ENCODE data around the gene MCEE.
"Not testable (repeated sequence)": the region's sequence is repeated elsewhere in the genome, so short reads cannot be mapped to it uniquely, and the experiment has no call there.

Gene MCEE

GRCh38 chr2:71113843-71114242 is 16.2 kb downstream of the MCEE start:
- no peaks in the 10 kb centered on the region; the same call in 1 of the 2 replicates for H3K36me3 ChIP-seq (ENCODE audit: insufficient read depth, low read length)
- H3K9me3 ChIP-seq (ENCODE audit: control insufficient read depth, insufficient read depth, low read length), result no peaks in the 10 kb centered on the region

DNA sequence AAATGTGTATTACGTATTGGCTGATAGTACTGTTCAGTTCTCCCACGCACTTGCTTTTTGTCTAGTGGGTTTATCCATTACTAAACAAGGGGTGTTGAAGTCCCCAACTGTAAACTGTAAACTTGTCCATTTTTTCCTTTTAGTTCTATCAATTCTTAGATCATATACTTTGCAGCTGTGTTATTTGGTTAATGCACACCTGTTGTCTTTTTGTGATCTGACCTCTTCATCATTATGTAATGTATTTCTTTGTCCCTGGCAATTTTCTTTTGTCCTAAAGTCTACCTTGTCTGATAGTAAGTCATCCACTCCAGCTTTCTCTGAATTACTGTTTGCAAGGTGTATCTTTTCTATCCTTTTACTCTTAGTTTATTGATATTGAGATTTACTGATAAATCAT is 21.9 kb downstream of the MCEE start:
- Histone ChIP-seq H3K9ac (ENCODE audit: low read depth, low read length) (no peak overlapping the region), H3K9me3 (ENCODE audit: control insufficient read depth, insufficient read depth, low read length) (no peaks in the 10 kb centered on the region; the same call in 1 of the 2 replicates), H3K36me3 (ENCODE audit: insufficient read depth, low read length) (no peaks in the 10 kb centered on the region), H3K4me1 (ENCODE audit: insufficient read depth, low read length) (no peaks in the 10 kb centered on the region)

More at GRCh38 chr2:71113843-71114242, 16.2 kb downstream of the MCEE start:
- Histone ChIP-seq H3K9ac (ENCODE audit: low read depth, low read length) (no peak overlapping the region), H3K4me1 (ENCODE audit: insufficient read depth, low read length) (no peaks in the 10 kb centered on the region)

DNA sequence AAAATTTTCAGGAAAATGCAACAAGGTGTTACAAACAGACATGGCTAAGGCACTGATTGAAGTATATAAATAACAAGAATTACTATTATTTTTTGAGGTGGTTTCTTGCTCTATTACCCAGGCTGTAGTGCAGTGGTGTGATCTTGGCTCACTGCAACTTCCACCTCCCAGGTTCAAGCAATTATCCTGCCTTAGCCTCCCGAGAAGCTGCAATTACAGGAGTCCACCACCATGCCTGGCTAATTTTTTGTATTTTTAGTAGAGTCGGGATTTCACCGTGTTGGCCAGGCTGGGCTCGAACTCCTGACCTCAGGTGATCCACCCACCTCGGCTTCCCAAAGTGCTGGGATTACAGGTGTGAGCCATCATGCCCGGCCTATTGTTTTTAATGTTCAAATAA is 23.6 kb downstream of the MCEE start:
- not testable (repeated sequence) for H3K9ac ChIP-seq (ENCODE audit: low read depth, low read length); H3K9me3 ChIP-seq (ENCODE audit: control insufficient read depth, insufficient read depth, low read length); H3K4me1 ChIP-seq (ENCODE audit: insufficient read depth, low read length); H3K36me3 ChIP-seq (ENCODE audit: insufficient read depth, low read length)

DNA sequence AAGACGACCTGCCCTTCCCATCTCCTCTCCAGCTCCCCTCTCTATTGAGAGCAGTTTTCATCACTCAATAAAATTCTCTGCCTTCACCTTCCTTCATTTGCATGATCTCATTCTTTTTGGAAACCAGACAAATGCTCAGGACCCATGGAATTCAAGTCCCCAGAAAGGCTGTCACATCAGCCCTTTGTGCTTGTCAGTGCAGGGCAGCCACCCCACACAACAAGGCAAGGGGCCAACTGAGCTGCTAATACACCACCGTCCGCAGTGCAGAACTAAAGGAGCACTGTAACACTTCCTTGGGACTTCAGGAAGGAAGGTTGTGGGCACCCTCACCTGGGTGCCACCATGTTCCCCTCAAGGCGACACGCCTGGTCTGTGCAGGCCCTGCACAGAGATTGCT is 26.2 kb downstream of the MCEE start:
- Histone ChIP-seq H3K9ac (ENCODE audit: low read depth, low read length) (no peak overlapping the region), H3K4me1 (ENCODE audit: insufficient read depth, low read length) (no peaks in the 10 kb centered on the region), H3K9me3 (ENCODE audit: control insufficient read depth, insufficient read depth, low read length) (no peaks in the 10 kb centered on the region; the same call in 1 of the 2 replicates), H3K36me3 (ENCODE audit: insufficient read depth, low read length) (no peaks in the 10 kb centered on the region)

GRCh38 chr2:71102981-71103681 is 26.9 kb downstream of the MCEE start:
- Histone ChIP-seq H3K36me3 (ENCODE audit: insufficient read depth, low read length) (no peaks in the 10 kb centered on the region), H3K9ac (ENCODE audit: low read depth, low read length) (no peak overlapping the region), H3K9me3 (ENCODE audit: control insufficient read depth, insufficient read depth, low read length) (no peaks in the 10 kb centered on the region; the same call in 1 of the 2 replicates), H3K4me1 (ENCODE audit: insufficient read depth, low read length) (no peaks in the 10 kb centered on the region)

- Histone ChIP-seq H3K4me1 (ENCODE audit: insufficient read depth, low read length) (no peaks in the 10 kb centered on the region), H3K9ac (ENCODE audit: low read depth, low read length) (no peak overlapping the region), H3K9me3 (ENCODE audit: control insufficient read depth, insufficient read depth, low read length) (no peaks in the 10 kb centered on the region; the same call in 1 of the 2 replicates), H3K36me3 (ENCODE audit: insufficient read depth, low read length) (no peaks in the 10 kb centered on the region)
These were observed 28.4 kb downstream of the MCEE start for GRCh38 chr2:71101656-71102055.

DNA sequence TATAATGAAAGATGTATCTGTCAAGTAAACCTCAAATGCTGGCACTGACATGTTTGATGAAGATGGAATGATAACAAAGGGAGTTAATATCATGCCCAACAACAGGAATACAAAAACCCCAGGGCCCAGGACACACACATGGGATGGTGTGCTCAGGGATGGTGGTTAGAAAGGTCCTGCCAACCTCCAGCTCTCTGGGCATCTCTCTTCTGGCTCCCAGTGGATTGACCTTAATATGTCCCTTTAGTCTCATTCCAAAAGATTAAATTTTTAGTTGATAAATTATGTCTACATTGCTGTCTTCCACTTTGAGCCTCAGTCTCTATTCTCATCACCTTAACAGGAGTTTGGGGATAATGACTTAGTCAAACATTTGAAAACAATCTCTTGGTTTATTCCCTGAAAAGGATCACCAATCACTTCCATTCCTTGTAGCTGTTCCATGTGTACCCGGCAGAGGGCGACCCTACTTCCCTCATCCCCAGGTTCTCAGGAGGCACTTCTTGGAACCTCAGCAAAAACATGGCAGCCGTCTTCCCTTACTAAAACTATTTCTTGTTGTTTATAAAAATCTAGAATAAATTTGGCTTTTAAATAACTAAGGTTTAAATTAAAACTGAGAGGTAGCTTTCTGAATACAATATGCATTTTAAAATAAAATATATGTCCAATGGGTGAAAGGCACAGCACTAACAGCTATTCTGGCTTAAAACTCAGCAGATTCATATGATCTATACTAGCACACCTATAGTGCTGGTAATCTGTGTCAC is 29.6 kb downstream of the MCEE start:
- Histone ChIP-seq H3K4me1 (ENCODE audit: insufficient read depth, low read length) (no peaks in the 10 kb centered on the region), H3K9ac (ENCODE audit: low read depth, low read length) (no peak overlapping the region), H3K9me3 (ENCODE audit: control insufficient read depth, insufficient read depth, low read length) (no peaks in the 10 kb centered on the region; the same call in 1 of the 2 replicates), H3K36me3 (ENCODE audit: insufficient read depth, low read length) (no peaks in the 10 kb centered on the region)

DNA sequence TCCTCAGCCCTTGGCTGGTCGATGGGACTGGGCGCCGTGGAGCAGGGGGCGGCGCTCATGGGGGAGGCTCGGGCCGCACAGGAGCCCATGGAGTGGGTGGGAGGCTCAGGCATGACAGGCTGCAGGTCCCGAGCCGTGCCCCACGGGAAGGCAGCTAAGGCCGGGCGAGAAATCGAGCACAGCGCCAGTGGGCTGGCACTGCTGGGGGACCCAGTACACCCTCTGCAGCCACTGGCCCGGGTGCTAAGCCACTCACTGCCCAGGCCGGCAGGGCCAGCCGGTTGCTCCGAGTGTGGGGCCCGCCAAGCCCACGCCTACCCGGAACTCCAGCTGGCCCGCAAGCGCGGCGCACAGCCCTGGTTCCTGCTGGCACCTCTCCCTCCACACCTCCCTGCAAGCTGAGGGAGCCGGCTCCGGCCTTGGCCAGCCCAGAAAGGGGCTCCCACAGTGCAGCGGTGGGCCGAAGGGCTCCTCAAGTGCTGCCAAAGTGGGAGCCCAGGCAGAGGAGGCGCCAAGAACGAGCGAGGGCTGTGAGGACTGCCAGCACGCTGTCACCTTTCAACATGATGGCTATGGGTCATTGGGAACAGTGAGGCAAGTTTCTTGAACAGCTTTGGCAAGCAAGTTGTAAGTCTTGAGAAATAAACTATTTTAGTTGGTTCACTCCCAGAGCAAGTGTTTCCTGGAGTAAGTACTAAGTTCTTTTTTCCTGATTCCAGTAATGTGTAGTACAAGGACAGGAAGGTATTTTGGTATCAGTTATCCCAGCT is 37.4 kb downstream of the MCEE start:
- not testable (repeated sequence) for H3K9ac ChIP-seq (ENCODE audit: low read depth, low read length); H3K9me3 ChIP-seq (ENCODE audit: control insufficient read depth, insufficient read depth, low read length); H3K36me3 ChIP-seq (ENCODE audit: insufficient read depth, low read length); H3K4me1 ChIP-seq (ENCODE audit: insufficient read depth, low read length)

DNA sequence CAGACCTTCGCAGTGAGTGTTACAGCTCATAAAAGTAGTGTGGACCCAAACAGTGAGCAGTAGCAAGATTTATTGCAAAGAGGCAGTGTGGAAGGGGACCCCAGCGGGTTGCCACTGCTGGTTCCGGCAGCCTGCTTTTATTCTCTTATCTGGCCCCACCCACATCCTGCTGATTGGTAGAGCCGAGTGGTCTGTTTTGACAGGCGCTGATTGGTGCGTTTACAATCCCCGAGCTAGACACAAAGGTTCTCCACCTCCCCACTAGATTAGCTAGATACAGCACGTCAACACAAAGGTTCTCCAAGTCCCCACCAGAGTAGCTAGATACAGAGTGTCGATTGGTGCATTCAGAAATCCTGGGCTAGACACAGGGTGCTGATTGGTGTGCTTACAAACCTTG is 38.2 kb downstream of the MCEE start:
- H3K4me1 ChIP-seq (ENCODE audit: insufficient read depth, low read length); H3K9ac ChIP-seq (ENCODE audit: low read depth, low read length); H3K36me3 ChIP-seq (ENCODE audit: insufficient read depth, low read length); H3K9me3 ChIP-seq (ENCODE audit: control insufficient read depth, insufficient read depth, low read length): not testable (repeated sequence)

DNA sequence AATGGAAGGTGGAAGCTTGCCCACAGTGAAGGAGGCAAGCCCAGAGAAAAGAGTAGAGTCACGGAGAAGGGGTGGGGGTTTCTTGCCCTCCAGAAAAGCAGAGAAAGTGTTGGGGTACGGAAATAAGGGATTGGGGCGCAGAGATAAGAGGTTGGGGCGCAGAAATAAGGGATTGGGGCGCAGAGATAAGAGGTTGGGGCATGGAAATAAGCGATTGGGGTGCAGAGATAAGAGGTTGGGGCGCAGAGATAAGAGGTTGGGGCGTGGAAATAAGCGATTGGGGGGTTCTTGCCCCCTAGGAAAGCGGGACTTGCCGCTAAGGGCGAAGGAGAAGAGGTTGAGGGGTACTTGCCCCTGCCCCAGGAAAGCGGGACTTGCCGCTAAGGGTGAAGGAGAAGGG is 40.6 kb downstream of the MCEE start:
- not testable (repeated sequence) for H3K36me3 ChIP-seq (ENCODE audit: insufficient read depth, low read length); H3K9me3 ChIP-seq (ENCODE audit: control insufficient read depth, insufficient read depth, low read length); H3K4me1 ChIP-seq (ENCODE audit: insufficient read depth, low read length); H3K9ac ChIP-seq (ENCODE audit: low read depth, low read length)

DNA sequence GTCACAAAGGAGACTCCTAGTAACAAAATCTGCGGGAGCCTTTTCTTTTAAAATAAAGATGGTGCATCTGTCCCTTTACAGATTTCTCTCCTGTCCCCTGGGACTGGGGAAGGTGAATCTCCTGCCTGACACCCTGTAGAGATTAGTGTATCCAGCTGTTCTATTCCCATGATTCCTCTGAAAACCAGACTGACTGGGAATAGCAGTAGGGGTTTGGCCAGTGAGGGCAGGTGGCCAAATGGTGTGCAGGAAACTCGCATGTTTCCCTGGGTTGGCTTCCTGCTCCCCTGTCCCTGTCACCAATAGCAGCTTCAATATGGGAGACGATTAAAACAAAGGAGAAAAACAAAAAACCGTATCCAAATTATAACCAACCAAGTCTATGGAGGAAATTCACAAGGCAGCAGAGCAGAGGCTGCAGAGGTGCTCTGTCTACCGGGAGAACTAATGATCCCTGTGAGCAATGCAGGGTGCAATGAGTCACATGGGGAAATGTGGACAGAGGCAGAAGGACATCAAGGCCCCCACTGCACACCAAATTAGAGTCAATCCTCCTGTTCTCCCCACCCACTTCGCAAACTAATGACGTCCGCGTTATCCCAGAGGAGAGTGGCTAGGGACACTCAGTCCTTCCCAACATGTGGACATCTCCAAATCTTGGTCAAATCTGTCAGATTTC is 44.6 kb downstream of the MCEE start:
- not testable (repeated sequence) for H3K9ac ChIP-seq (ENCODE audit: low read depth, low read length); H3K9me3 ChIP-seq (ENCODE audit: control insufficient read depth, insufficient read depth, low read length); H3K36me3 ChIP-seq (ENCODE audit: insufficient read depth, low read length)
- H3K4me1 ChIP-seq (ENCODE audit: insufficient read depth, low read length), result peaks cover 22% of the 10 kb centered on the region

DNA sequence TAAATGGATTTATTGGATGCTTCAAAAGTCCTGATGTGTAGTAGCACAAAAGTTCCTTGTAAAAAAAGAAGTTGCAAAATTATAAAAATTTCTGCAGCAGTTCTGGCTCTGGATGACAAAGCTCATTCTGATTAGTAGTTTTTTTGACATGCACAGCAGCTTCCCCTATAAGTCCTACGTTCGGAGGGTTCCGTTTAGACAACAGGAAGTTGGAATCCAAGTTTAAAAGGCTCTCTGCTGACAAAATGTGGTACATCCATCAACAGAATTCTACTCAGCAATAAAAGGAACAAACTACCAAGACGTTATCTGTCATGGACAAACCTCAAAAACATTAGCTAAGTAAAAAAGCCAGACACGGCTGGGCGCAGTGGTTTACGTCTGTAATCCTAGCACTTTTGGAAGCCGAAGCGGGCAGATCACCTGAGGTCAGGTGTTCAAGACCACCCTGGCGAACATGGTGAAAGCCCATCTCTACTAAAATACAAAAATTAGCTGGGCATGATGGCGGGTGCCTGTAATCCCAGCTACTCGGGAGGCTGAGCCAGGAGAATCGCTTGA is 46.2 kb downstream of the MCEE start:
- H3K9me3 ChIP-seq (ENCODE audit: control insufficient read depth, insufficient read depth, low read length); H3K36me3 ChIP-seq (ENCODE audit: insufficient read depth, low read length); H3K9ac ChIP-seq (ENCODE audit: low read depth, low read length): not testable (repeated sequence)
- peaks cover 22% of the 10 kb centered on the region for H3K4me1 ChIP-seq (ENCODE audit: insufficient read depth, low read length)

GRCh38 chr2:71083297-71083696 is 46.7 kb downstream of the MCEE start:
- not testable (repeated sequence) for H3K36me3 ChIP-seq (ENCODE audit: insufficient read depth, low read length); H3K9me3 ChIP-seq (ENCODE audit: control insufficient read depth, insufficient read depth, low read length); H3K9ac ChIP-seq (ENCODE audit: low read depth, low read length)
- H3K4me1 ChIP-seq (ENCODE audit: insufficient read depth, low read length), result peaks cover 22% of the 10 kb centered on the region
